ENCODE measurements around the gene PAPSS1.

Gene PAPSS1

GRCh38 chr4:107640197-107640596 lies 79.8 kb downstream of the PAPSS1 start:
- Histone ChIP-seq H3K27me3 (replicated peaks) (no peaks in the 10 kb centered on the region), H3K36me3 (replicated peaks) (peaks cover 3% of the 10 kb centered on the region), H3K4me3 (ENCODE audit: low read depth, low read length) (no peak overlapping the region), H3K27ac (no peak overlapping the region)
- TF ChIP-seq CTCF (IDR thresholded peaks at IDR 0.05; ENCODE audit: low read depth, low read length, missing control alignments): no peak
- DNase-seq: no peak
- in situ Hi-C loops (cut with HindIII; ENCODE audit: low pct_ligation_motif_present, low sequenced_read_pairs): no loop called here

- Histone ChIP-seq H3K36me3 (replicated peaks) (peaks cover 4% of the 10 kb centered on the region), H3K27ac (no peak overlapping the region), H3K4me3 (ENCODE audit: low read depth, low read length) (no peak overlapping the region), H3K27me3 (replicated peaks) (no peaks in the 10 kb centered on the region)
- DNase-seq: no peak
- no peak for TF ChIP-seq CTCF (IDR thresholded peaks at IDR 0.05; ENCODE audit: low read depth, low read length, missing control alignments)
- in situ Hi-C loops (cut with HindIII; ENCODE audit: low pct_ligation_motif_present, low sequenced_read_pairs): no loop called here
Observed at GRCh38 chr4:107635735-107636134, 84.3 kb downstream of the PAPSS1 start.

GRCh38 chr4:107631560-107631959 lies 88.5 kb downstream of the PAPSS1 start:
- H3K27me3 ChIP-seq (replicated peaks): no peaks in the 10 kb centered on the region
- TF ChIP-seq CTCF (IDR thresholded peaks at IDR 0.05; ENCODE audit: low read depth, low read length, missing control alignments): no peak
- in situ Hi-C loops (cut with HindIII; ENCODE audit: low pct_ligation_motif_present, low sequenced_read_pairs): no loop called here
- H3K36me3 ChIP-seq (replicated peaks): peaks cover 4% of the 10 kb centered on the region
- no peak overlapping the region for H3K4me3 ChIP-seq (ENCODE audit: low read depth, low read length)
- H3K27ac ChIP-seq: no peak overlapping the region
- DNase-seq: no peak

- no peak for DNase-seq
- Histone ChIP-seq H3K27ac (no peak overlapping the region), H3K4me3 (ENCODE audit: low read depth, low read length) (no peak overlapping the region), H3K36me3 (replicated peaks) (peaks cover 4% of the 10 kb centered on the region), H3K27me3 (replicated peaks) (no peaks in the 10 kb centered on the region)
- in situ Hi-C loops (cut with HindIII; ENCODE audit: low pct_ligation_motif_present, low sequenced_read_pairs): no loop called here
- TF ChIP-seq CTCF (IDR thresholded peaks at IDR 0.05; ENCODE audit: low read depth, low read length, missing control alignments): no peak
Observed at GRCh38 chr4:107630185-107630705, 89.8 kb downstream of the PAPSS1 start.

- H3K27me3 ChIP-seq (replicated peaks): no peaks in the 10 kb centered on the region
- H3K4me3 ChIP-seq (ENCODE audit: low read depth, low read length): no peak overlapping the region
- DNase-seq: no peak
- H3K27ac ChIP-seq: no peak overlapping the region
- no peak for TF ChIP-seq CTCF (IDR thresholded peaks at IDR 0.05; ENCODE audit: low read depth, low read length, missing control alignments)
- in situ Hi-C loops (cut with HindIII; ENCODE audit: low pct_ligation_motif_present, low sequenced_read_pairs): no loop called here
- H3K36me3 ChIP-seq (replicated peaks): peaks cover 4% of the 10 kb centered on the region
Observed at GRCh38 chr4:107629318-107629717, 90.7 kb downstream of the PAPSS1 start.

GRCh38 chr4:107625391-107625902 lies 94.6 kb downstream of the PAPSS1 start:
- TF ChIP-seq CTCF (IDR thresholded peaks at IDR 0.05; ENCODE audit: low read depth, low read length, missing control alignments): no peak
- Histone ChIP-seq H3K36me3 (replicated peaks) (no peaks in the 10 kb centered on the region), H3K4me3 (ENCODE audit: low read depth, low read length) (no peak overlapping the region), H3K27me3 (replicated peaks) (no peaks in the 10 kb centered on the region), H3K27ac (no peak overlapping the region)
- no peak for DNase-seq
- in situ Hi-C loops (cut with HindIII; ENCODE audit: low pct_ligation_motif_present, low sequenced_read_pairs): no loop called here
